ENCODE data around the gene KRTAP4-5.
"Not testable (repeated sequence)": the region's sequence is repeated elsewhere in the genome, so short reads cannot be mapped to it uniquely, and the experiment has no call there.

KRTAP4-5 gene

GRCh38 chr17:41105347-41105746 lies 44.3 kb downstream of the KRTAP4-5 start, which contains the start of gene KRTAP4-9:
Gene KRTAP4-9 (plus strand): TSS chr17:41105389. CDS start chr17:41105389, 0 bp downstream.
- DNase-seq = not testable (repeated sequence)

- not testable (repeated sequence) for DNase-seq
Observed at GRCh38 chr17:41104386-41105038, 45.1 kb downstream of the KRTAP4-5 start.

GRCh38 chr17:41103896-41104295 lies 45.7 kb downstream of the KRTAP4-5 start:
- DNase-seq = no peak

GRCh38 chr17:41101586-41102259 lies 47.9 kb downstream of the KRTAP4-5 start, which contains the start of gene KRTAP4-16:
Gene KRTAP4-16 (minus strand): TSS chr17:41102209. CDS start chr17:41102209, 0 bp downstream.
- no peak for DNase-seq

GRCh38 chr17:41099682-41100480 lies 49.7 kb downstream of the KRTAP4-5 start:
- DNase-seq = not testable (repeated sequence)
